Testis (tissue), 2 donors: ENCODE data around the gene FBLN1.

Experiments used
- POLR2A ChIP-seq: fragments of 450-650 bp; IDR thresholded peaks from one replicate; pipeline ENCODE4 v1.6.1; 2017; ENCODE audit warnings: antibody characterized with exemption, mild to moderate bottlenecking, moderate library complexity
- TF ChIP-seq, protein P1 (sequence below), 3 experiments: fragments of 450-650 bp in 2 of 3; fragments of 200-600 bp in 1 of 3; sonication (generic) in 1 of 3; IDR thresholded peaks; one replicate each; pipeline ENCODE4 v1.5.1; 2016 to 2019; ENCODE audit warnings: antibody characterized with exemption in 3 of 3, mild to moderate bottlenecking in 2 of 3, moderate library complexity in 1 of 3

DNA sequence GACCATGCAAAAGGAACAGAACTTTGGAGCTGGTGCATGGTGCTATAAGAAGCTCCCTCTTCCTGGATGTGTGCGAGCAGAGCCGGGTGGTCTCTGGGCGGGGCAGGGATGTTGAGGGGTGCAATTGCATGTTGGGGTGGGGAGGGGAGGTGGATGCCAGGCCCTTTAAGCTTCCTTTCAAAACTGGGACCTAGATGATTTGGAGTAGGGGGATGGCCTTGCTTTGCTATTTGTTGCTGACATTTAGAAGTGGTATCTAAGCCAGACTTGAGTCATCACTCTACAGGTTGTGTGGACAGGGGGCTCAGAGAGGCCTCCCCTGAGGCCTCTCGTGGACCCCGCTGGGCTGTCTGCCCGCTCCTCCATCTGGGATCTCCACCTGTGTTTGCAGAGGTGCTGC, 24.8 kb downstream of the FBLN1 start:
- TF ChIP-seq, protein P1, sequence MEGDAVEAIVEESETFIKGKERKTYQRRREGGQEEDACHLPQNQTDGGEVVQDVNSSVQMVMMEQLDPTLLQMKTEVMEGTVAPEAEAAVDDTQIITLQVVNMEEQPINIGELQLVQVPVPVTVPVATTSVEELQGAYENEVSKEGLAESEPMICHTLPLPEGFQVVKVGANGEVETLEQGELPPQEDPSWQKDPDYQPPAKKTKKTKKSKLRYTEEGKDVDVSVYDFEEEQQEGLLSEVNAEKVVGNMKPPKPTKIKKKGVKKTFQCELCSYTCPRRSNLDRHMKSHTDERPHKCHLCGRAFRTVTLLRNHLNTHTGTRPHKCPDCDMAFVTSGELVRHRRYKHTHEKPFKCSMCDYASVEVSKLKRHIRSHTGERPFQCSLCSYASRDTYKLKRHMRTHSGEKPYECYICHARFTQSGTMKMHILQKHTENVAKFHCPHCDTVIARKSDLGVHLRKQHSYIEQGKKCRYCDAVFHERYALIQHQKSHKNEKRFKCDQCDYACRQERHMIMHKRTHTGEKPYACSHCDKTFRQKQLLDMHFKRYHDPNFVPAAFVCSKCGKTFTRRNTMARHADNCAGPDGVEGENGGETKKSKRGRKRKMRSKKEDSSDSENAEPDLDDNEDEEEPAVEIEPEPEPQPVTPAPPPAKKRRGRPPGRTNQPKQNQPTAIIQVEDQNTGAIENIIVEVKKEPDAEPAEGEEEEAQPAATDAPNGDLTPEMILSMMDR (IDR thresholded peaks at IDR 0.05), result no peak
- no peak for TF ChIP-seq POLR2A
